Suprapubic skin (tissue), 3 donors: ENCODE measurements around the gene TCHH.

Source experiments
- CTCF ChIP-seq, 2 donors: fragments of 200-600 bp in 1 of 2; fragments of 450-650 bp in 1 of 2; sonication (generic) in 1 of 2; IDR thresholded peaks; one replicate each; pipeline ENCODE4 v1.5.1; 2016 to 2019; ENCODE audit warnings: antibody characterized with exemption in 2 of 2, mild to moderate bottlenecking in 1 of 2, moderate library complexity in 1 of 2
- POLR2A ChIP-seq, 2 donors: fragments of 450-650 bp; IDR thresholded peaks; one replicate each; pipeline ENCODE4 v1.6.1; 2017; ENCODE audit warnings: antibody characterized with exemption in 2 of 2, mild to moderate bottlenecking in 2 of 2, moderate library complexity in 2 of 2

GRCh38 chr1:152108882-152109222 lies 6.4 kb downstream of the TCHH start:
- no peak for TF ChIP-seq CTCF (IDR thresholded peaks at IDR 0.05)
- no peak for TF ChIP-seq POLR2A (IDR thresholded peaks at IDR 0.05)
